Transverse colon (tissue), 3 donors: ENCODE measurements around the gene WDFY2.

Experiments used
- CTCF ChIP-seq, 5 experiments: fragments of 200-600 bp in 3 of 5; fragments of 450-650 bp in 2 of 5; sonication (generic) in 3 of 5; IDR thresholded peaks; 1 replicate in 2 of 5; 2 replicates in 3 of 5; pipeline ENCODE4 v1.5.1; 2016 to 2017; ENCODE audit warnings: antibody characterized with exemption in 5 of 5, inconsistent platforms in 3 of 5, mild to moderate bottlenecking in 2 of 5, moderate library complexity in 1 of 5
- EP300 ChIP-seq: sonication (generic); formaldehyde crosslinking; IDR thresholded peaks from one replicate; pipeline ENCODE4 v1.6.1; 2017; ENCODE audit warnings: antibody characterized with exemption, low read depth
- POLR2A ChIP-seq: fragments of 450-650 bp; IDR thresholded peaks from one replicate; pipeline ENCODE4 v1.6.1; 2016; ENCODE audit warnings: antibody characterized with exemption, mild to moderate bottlenecking, moderate library complexity

GRCh38 chr13:51590971-51591627, 6.8 kb downstream of the WDFY2 start:
- TF ChIP-seq CTCF (IDR thresholded peaks at IDR 0.05) (no peak), POLR2A (no peak), EP300 (no peak)
